Heart left ventricle (tissue), 16 donors: ENCODE data around the gene PHF1. TPM values are rescaled to one million over a fixed set of nuclear protein-coding genes. Genes with fewer than 3 reads are reported as not detected.

Source experiments
- ATAC-seq, 4 donors: fragments of 200-7000 bp; cut with Tn5 transposase; one replicate each; pipeline ENCODE4 v1.9.1; 2020 to 2022; ENCODE audit warnings: moderate library complexity in 4 of 4, mild to moderate bottlenecking in 3 of 4, moderate number of reproducible peaks in 1 of 4
- DNase-seq, 5 donors: peaks; one replicate each; pipeline ENCODE4 v3.0.0-alpha.2; 2020
- H3K27ac ChIP-seq, 12 donors: fragments of 200-600 bp; sonication (generic) in 4 of 12; one replicate each; pipeline versions ENCODE4 v1.5.0 to v1.8.0; 2016 to 2022; ENCODE audit warnings: mild to moderate bottlenecking in 2 of 12
- H3K27me3 ChIP-seq, 9 donors: fragments of 200-600 bp; sonication (generic) in 2 of 9; one replicate each; pipeline versions ENCODE4 v1.5.1 to v1.8.0; 2016 to 2022; ENCODE audit warnings: mild to moderate bottlenecking in 3 of 9
- H3K36me3 ChIP-seq, 9 donors: fragments of 200-600 bp; sonication (generic) in 2 of 9; one replicate each; pipeline versions ENCODE4 v1.5.0 to v1.8.0; 2018 to 2022; ENCODE audit warnings: mild to moderate bottlenecking in 2 of 9
- H3K4me1 ChIP-seq, 12 donors: fragments of 200-600 bp; sonication (generic) in 4 of 12; one replicate each; pipeline versions ENCODE4 v1.5.0 to v1.8.0; 2016 to 2022; ENCODE audit warnings: mild to moderate bottlenecking in 3 of 12
- H3K4me3 ChIP-seq, 12 donors: fragments of 200-600 bp; sonication (generic) in 4 of 12; one replicate each; pipeline versions ENCODE4 v1.5.0 to v1.8.0; 2017 to 2022; ENCODE audit warnings: mild to moderate bottlenecking in 9 of 12, moderate library complexity in 4 of 12
- H3K9me3 ChIP-seq, 12 donors: fragments of 200-600 bp; sonication (generic) in 4 of 12; one replicate each; pipeline versions ENCODE4 v1.5.0 to v1.8.0; 2016 to 2022; ENCODE audit warnings: mild to moderate bottlenecking in 1 of 12
- POLR2A ChIP-seq, 2 donors: fragments of 450-650 bp; IDR thresholded peaks; one replicate each; pipeline ENCODE4 v1.6.1; 2017; ENCODE audit warnings: antibody characterized with exemption in 2 of 2, mild to moderate bottlenecking in 2 of 2, moderate library complexity in 2 of 2
- WGBS, 4 donors: extraction: QIAGEN DNeasy Blood & Tissue Kit in 2 of 4; methylation state at CpG; one replicate each; pipeline versions ENCODE4 v1.1.5 to v1.1.7; 2013 to 2018; 5-methylcytosine and 5-hydroxymethylcytosine counted together
- intact Hi-C, 10 donors: fragments of 100-400 bp; cut with DNase I; formaldehyde crosslinking; loops; one replicate each; pipeline versions ENCODE4 v1.11.1 to v1.14.2; 2022
- polyA plus RNA-seq, 2 donors: library from polyadenylated mRNA; stranded (reverse); fragments of 200-250 nt; gene quantifications; one replicate each; pipeline ENCODE4 v1.2.3, GENCODE V29; 2013
- total RNA-seq, 9 donors: library from RNA; depleted of rRNA in 2 of 9; stranded (reverse); fragments of >200 nt in 2 of 9; fragmentation: NEBNext Ultra II Directional in 3 of 9; extraction: Animal tissue kit (Norgen Biotek cat#: 25700) in 3 of 9; gene quantifications; one replicate each; pipeline versions ENCODE4 v1.1.0 to v1.2.4, GENCODE V29; 2016 to 2023
- TF ChIP-seq, protein P1 (sequence below), 12 donors: fragments of 200-600 bp; sonication (generic) in 4 of 12; IDR thresholded peaks; one replicate each; pipeline versions ENCODE4 v1.5.0 to v1.8.0; 2018 to 2022; ENCODE audit warnings: antibody characterized with exemption in 12 of 12, mild to moderate bottlenecking in 5 of 12
- donor health status: ischemic (EF 13 %, LVEDD 7.1; RV severe dilation, severe dysfunction).
- donor health status: healthy with polysubstance abuse.
- donor health status: DM: no; HTN: yes; CAD: no.
- donor health status: DM: no; HTN: no; CAD: no.
- donor health status: ischemic (EF 25% LVEDD 6.9; RV normal size, moderate dysfunction).
- donor health status: ischemic (EF 25% LVEDD 5.7; RV mildly dilated, moderate dysfunction).
- donor health status: healthy.
- donor health status: DM: yes; HTN: yes; CAD: no.
- donor health status: ischemic (EF 35%, LVEDD 5.7; RV mildly dilated, moderate dysfunction).
- donor health status: nonischemic (EF 11% LVEDD 7.7; RV severe dilation, severe dysfunction).
- donor health status: DM: yes; HTN: yes; CAD: no.
- donor health status: PGD.
- donor health status: ischemic (EF 29% LVEDD 5.4; RV normal size, mild dysfunction).
- donor health status: nonischemic (EF 23%, LVEDD 6.1; RV moderate dilation, normal function).

The PHF1 gene
- total and polyA plus RNA-seq, 11 donors, result 43.0 to 82.1 (median 50.0) TPM

GRCh38 chr6:33412140-33413009 lies 1.6 kb downstream of the PHF1 start:
- no peaks in the 10 kb centered on the region for H3K9me3 ChIP-seq
- peaks cover 0 to 49% (median 46%) of the 10 kb centered on the region in 9 donors for H3K36me3 ChIP-seq
- DNase-seq, result no peak
- TF ChIP-seq, protein P1, sequence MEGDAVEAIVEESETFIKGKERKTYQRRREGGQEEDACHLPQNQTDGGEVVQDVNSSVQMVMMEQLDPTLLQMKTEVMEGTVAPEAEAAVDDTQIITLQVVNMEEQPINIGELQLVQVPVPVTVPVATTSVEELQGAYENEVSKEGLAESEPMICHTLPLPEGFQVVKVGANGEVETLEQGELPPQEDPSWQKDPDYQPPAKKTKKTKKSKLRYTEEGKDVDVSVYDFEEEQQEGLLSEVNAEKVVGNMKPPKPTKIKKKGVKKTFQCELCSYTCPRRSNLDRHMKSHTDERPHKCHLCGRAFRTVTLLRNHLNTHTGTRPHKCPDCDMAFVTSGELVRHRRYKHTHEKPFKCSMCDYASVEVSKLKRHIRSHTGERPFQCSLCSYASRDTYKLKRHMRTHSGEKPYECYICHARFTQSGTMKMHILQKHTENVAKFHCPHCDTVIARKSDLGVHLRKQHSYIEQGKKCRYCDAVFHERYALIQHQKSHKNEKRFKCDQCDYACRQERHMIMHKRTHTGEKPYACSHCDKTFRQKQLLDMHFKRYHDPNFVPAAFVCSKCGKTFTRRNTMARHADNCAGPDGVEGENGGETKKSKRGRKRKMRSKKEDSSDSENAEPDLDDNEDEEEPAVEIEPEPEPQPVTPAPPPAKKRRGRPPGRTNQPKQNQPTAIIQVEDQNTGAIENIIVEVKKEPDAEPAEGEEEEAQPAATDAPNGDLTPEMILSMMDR (IDR thresholded peaks at IDR 0.05), result no peak
- TF ChIP-seq POLR2A (IDR thresholded peaks at IDR 0.05), result no peak
- peak overlapping the region in 8 of 12 donors; percentile 76 to 100 (median 96) for H3K4me3 ChIP-seq
- 86 to 91% (median 87%) methylated on average over 10 of the region's 10 CpGs for WGBS, 4 donors
- intact Hi-C loops, result loop anchor here in 3 of 10 donors (5.0 to 10.0 kb wide), 2 partner anchors 162 to 210 kb away; partner anchors contain the start of genes HSD17B8 (in 1 of the 3), RXRB (in 1 of the 3) and SLC39A7 (in 1 of the 3)
- H3K4me1 ChIP-seq, result peaks cover 4 to 40% (median 29%) of the 10 kb centered on the region in 12 donors
- ATAC-seq, result no peak
- no peaks in the 10 kb centered on the region for H3K27me3 ChIP-seq
- H3K27ac ChIP-seq, result peak overlapping the region in 10 of 12 donors; percentile 3 to 100 (median 99)

DNA sequence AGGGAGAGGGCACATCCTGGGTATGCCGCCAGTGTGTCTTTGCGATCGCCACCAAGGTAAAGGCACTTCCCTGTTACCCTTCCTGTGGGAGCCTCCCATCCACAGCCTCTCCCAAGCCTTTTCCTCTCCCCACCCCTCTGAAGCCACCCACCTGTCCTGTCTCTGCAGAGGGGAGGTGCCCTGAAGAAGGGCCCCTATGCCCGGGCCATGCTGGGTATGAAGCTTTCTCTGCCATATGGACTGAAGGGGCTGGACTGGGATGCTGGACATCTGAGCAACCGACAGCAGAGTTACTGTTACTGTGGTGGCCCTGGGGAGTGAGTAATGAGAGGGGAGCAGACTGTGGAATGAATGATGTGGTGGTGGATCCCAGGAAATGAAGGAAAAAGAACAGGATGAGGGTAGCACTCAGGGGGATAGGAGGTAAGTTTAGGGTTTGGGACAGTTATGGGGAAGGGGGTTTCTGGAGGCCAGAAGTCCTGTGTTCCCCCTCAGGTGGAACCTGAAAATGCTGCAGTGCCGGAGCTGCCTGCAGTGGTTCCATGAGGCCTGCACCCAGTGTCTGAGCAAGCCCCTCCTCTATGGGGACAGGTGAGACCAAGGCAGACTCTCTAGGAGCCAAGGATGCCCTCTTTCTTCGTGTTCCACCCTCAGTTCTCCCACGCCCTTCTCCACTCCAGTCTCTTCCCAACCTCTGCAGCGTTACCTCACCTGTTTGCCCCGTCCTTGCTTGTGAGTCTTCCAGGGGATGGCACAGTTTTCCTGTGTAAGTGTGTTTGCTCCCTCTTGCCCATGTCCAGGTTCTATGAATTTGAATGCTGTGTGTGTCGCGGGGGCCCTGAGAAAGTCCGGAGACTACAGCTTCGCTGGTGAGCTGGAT lies 2.7 kb downstream of the PHF1 start:
- peaks cover 0 to 49% (median 46%) of the 10 kb centered on the region in 9 donors for H3K36me3 ChIP-seq
- H3K4me3 ChIP-seq, result no peak overlapping the region
- intact Hi-C loops, result loop anchor here in 3 of 10 donors (5.0 to 10.0 kb wide), 2 partner anchors 161 to 211 kb away; partner anchors contain the start of genes HSD17B8 (in 1 of the 3), RXRB (in 1 of the 3) and SLC39A7 (in 1 of the 3)
- no peak overlapping the region for H3K27ac ChIP-seq
- TF ChIP-seq POLR2A (IDR thresholded peaks at IDR 0.05), result no peak
- TF ChIP-seq, protein P1 (IDR thresholded peaks at IDR 0.05), result no peak
- DNase-seq, result no peak
- WGBS, 4 donors, result 81 to 86% (median 85%) methylated on average over 14 of the region's 14 CpGs
- no peaks in the 10 kb centered on the region for H3K27me3 ChIP-seq
- ATAC-seq, result no peak
- peaks cover 4 to 43% (median 33%) of the 10 kb centered on the region in 12 donors for H3K4me1 ChIP-seq
- no peaks in the 10 kb centered on the region for H3K9me3 ChIP-seq

GRCh38 chr6:33414592-33415271 lies 3.9 kb downstream of the PHF1 start:
- no peak for DNase-seq
- intact Hi-C loops, result loop anchor here in 3 of 10 donors (5.0 to 10.0 kb wide), 2 partner anchors 160 to 212 kb away; partner anchors contain the start of genes HSD17B8 (in 1 of the 3), RXRB (in 1 of the 3) and SLC39A7 (in 1 of the 3)
- peaks cover 6 to 55% (median 42%) of the 10 kb centered on the region in 12 donors for H3K4me1 ChIP-seq
- no peaks in the 10 kb centered on the region for H3K9me3 ChIP-seq
- no peaks in the 10 kb centered on the region for H3K27me3 ChIP-seq
- H3K4me3 ChIP-seq, result no peak overlapping the region
- TF ChIP-seq, protein P1 (IDR thresholded peaks at IDR 0.05), result peak in 4 of 12 donors; percentile 20 to 30 (median 24)
- TF ChIP-seq POLR2A (IDR thresholded peaks at IDR 0.05), result no peak
- WGBS, 4 donors, result 69 to 76% (median 71%) methylated on average over 12 of the region's 12 CpGs
- no peak overlapping the region for H3K27ac ChIP-seq
- ATAC-seq, result no peak
- H3K36me3 ChIP-seq, result peaks cover 0 to 49% (median 46%) of the 10 kb centered on the region in 9 donors
